Endothelial cell of umbilical vein (primary cell): ENCODE data around the gene TMEM139. TPM values are rescaled to one million over a fixed set of nuclear protein-coding genes. Genes with fewer than 3 reads are reported as not detected.

Experiments used
- BruUV-seq: library from RNA; stranded (reverse); fragments of 400-500 nt; replicated peaks from 2 replicates; lab custom pipeline; 2021; lab: Mats Ljungman, UMichigan
- CTCF ChIA-PET: fragments of 300-600, 350-600 bp; sonication (Branson Sonifier 250); formaldehyde crosslinking; loops from one replicate; lab custom pipeline; 2021; ENCODE audit warnings: antibody characterized with exemption, inconsistent platforms; lab: Charles Lee
- POLR2A ChIA-PET: fragments of 300-600, 350-600 bp; sonication (Branson Sonifier 250); formaldehyde crosslinking; loops from one replicate; lab custom pipeline; 2021; ENCODE audit warnings: antibody characterized with exemption, inconsistent platforms; lab: Charles Lee
- DNase-seq: peaks from one replicate; pipeline ENCODE4 v3.0.0-alpha.2; 2011; ENCODE audit warnings: low read depth, low spot score
- FAIRE-seq: peaks from 2 replicates; lab custom pipeline; 2011; peaks lifted over from hg19 to GRCh38; lab: Jason Lieb, UNC
- H2AFZ ChIP-seq: 2 replicates; pipeline ENCODE4 v1.6.0; 2012; ENCODE audit warnings: low read depth, low read length, control low read depth, inconsistent platforms
- H3K27ac ChIP-seq: 2 replicates; pipeline ENCODE4 v1.5.1; 2011; ENCODE audit warnings: low read depth, mild to moderate bottlenecking, control low read depth, low read length, moderate library complexity; ENCODE audit not compliant: insufficient read depth
- H3K27me3 ChIP-seq, 2 experiments: 2 replicates each; pipeline versions ENCODE4 v1.6.0 to v1.6.1; 2011; ENCODE audit warnings: low read length in 2 of 2, mixed read lengths in 1 of 2; ENCODE audit not compliant: control insufficient read depth in 2 of 2, insufficient read depth in 2 of 2
- H3K36me3 ChIP-seq, 2 experiments: 2 replicates in 1 of 2; 3 replicates in 1 of 2; pipeline ENCODE4 v1.5.1; 2011; ENCODE audit warnings: low read length in 2 of 2, mild to moderate bottlenecking in 1 of 2, moderate library complexity in 1 of 2; ENCODE audit not compliant: control insufficient read depth in 2 of 2, insufficient read depth in 2 of 2; ENCODE audit errors: extremely low read depth in 1 of 2
- H3K4me1 ChIP-seq: 3 replicates; pipeline ENCODE4 v1.5.1; 2011; ENCODE audit warnings: mild to moderate bottlenecking, low read length; ENCODE audit not compliant: control insufficient read depth, insufficient read depth; ENCODE audit errors: extremely low read depth
- H3K4me2 ChIP-seq: 2 replicates; pipeline ENCODE4 v1.6.1; 2011; ENCODE audit warnings: low read length, control low read depth, mixed read lengths; ENCODE audit not compliant: insufficient read depth
- H3K4me3 ChIP-seq, 3 experiments: fragments of 200-600 bp in 1 of 3; sonication (generic), shearing (Covaris generic) in 1 of 3; replicated peaks in 1 of 3; 2 replicates each; pipeline ENCODE4 v1.5.1; 2011 to 2016; ENCODE audit warnings: control low read depth in 3 of 3, low read length in 3 of 3, mild to moderate bottlenecking in 2 of 3, inconsistent platforms in 1 of 3, low read depth in 1 of 3, moderate library complexity in 1 of 3; ENCODE audit not compliant: insufficient read depth in 1 of 3
- H3K79me2 ChIP-seq: 2 replicates; pipeline ENCODE4 v1.6.0; 2012; ENCODE audit warnings: low read length, inconsistent platforms; ENCODE audit not compliant: control insufficient read depth, insufficient read depth
- H3K9ac ChIP-seq: replicated peaks from 2 replicates; pipeline ENCODE3; 2011; ENCODE audit warnings: low read length, control low read depth; ENCODE audit not compliant: insufficient read depth; ENCODE audit errors: extremely low read depth
- H3K9me1 ChIP-seq: replicated peaks from 3 replicates; pipeline ENCODE4 v1.6.0; 2011; ENCODE audit warnings: mild to moderate bottlenecking, low read length; ENCODE audit not compliant: control insufficient read depth, insufficient read depth; ENCODE audit errors: extremely low read depth
- H3K9me3 ChIP-seq: replicated peaks from 2 replicates; pipeline ENCODE4 v1.5.1; 2012; ENCODE audit warnings: low read length, inconsistent platforms; ENCODE audit not compliant: control insufficient read depth, insufficient read depth
- H4K20me1 ChIP-seq: replicated peaks from 2 replicates; pipeline ENCODE3; 2011; ENCODE audit warnings: mild to moderate bottlenecking, low read length; ENCODE audit not compliant: control insufficient read depth, insufficient read depth; ENCODE audit errors: extremely low read depth
- EZH2 ChIP-seq: IDR thresholded peaks from 2 replicates; pipeline ENCODE4 v1.6.1; 2012; ENCODE audit warnings: borderline replicate concordance, low read depth, mild to moderate bottlenecking, moderate library complexity, low read length, inconsistent platforms; ENCODE audit not compliant: severe bottlenecking
- FOS ChIP-seq: IDR thresholded peaks from 2 replicates; pipeline ENCODE4 v1.6.1; 2011; ENCODE audit warnings: mild to moderate bottlenecking, low read length, moderate library complexity, borderline replicate concordance; ENCODE audit not compliant: insufficient read depth
- GATA2 ChIP-seq: IDR thresholded peaks from 2 replicates; pipeline ENCODE4 v1.7.0; 2011; ENCODE audit warnings: low read depth, mild to moderate bottlenecking, moderate library complexity, mixed read lengths, low read length; ENCODE audit not compliant: insufficient read length, insufficient read depth
- JUN ChIP-seq: IDR thresholded peaks from 2 replicates; pipeline ENCODE4 v1.6.1; 2011; ENCODE audit warnings: borderline replicate concordance, low read depth; ENCODE audit not compliant: insufficient read length, insufficient read depth
- MYC ChIP-seq: IDR thresholded peaks from one replicate; pipeline ENCODE4 v1.6.1; 2011; ENCODE audit warnings: mild to moderate bottlenecking, low read depth, low read length
- POLR2A ChIP-seq: IDR thresholded peaks from 2 replicates; pipeline ENCODE4 v1.6.1; 2012; ENCODE audit warnings: low read depth, mild to moderate bottlenecking, control low read depth, low read length
- POLR2AphosphoS5 ChIP-seq: IDR thresholded peaks from 2 replicates; pipeline ENCODE4 v1.6.1; 2012; ENCODE audit warnings: low read depth, mild to moderate bottlenecking, control low read depth, low read length, moderate library complexity; ENCODE audit not compliant: insufficient read depth
- dilution Hi-C: fragments of 300-500 bp; cut with MboI; formaldehyde crosslinking; loops from one replicate; pipeline ENCODE4 v1.15.0; 2019; ENCODE audit warnings: low sequenced_read_pairs; ENCODE audit not compliant: extremely low pct_ligation_motif_present
- intact Hi-C: fragments of 100-400 bp; cut with micrococcal nuclease; formaldehyde crosslinking; loops from one replicate; pipeline ENCODE4 v1.10.0; 2022
- polyA plus RNA-seq, 4 experiments: library from polyadenylated mRNA; depleted of rRNA in 3 of 4; stranded (reverse) in 3 of 4; unstranded in 1 of 4; fragments of >200 nt; gene quantifications; 2 replicates each; pipeline versions ENCODE4 v1.2.1 to v1.2.3, GENCODE V29; 2011 to 2012; ENCODE audit warnings: missing spikeins in 1 of 4
- total RNA-seq: library from RNA; stranded (reverse); gene quantifications from 2 replicates; pipeline ENCODE4 v1.2.3, GENCODE V29; 2021
- TF ChIP-seq, protein P1 (sequence below), 2 donors: IDR thresholded peaks; 1 replicate in 1 of 2; 2 replicates in 1 of 2; pipeline ENCODE4 v1.5.1; 2011; ENCODE audit warnings: low read length in 2 of 2, mild to moderate bottlenecking in 2 of 2, moderate library complexity in 2 of 2, control low read depth in 1 of 2, inconsistent platforms in 1 of 2, low read depth in 1 of 2; ENCODE audit not compliant: insufficient read depth in 1 of 2; ENCODE audit errors: extremely low read depth in 1 of 2
- TF ChIP-seq, protein P2 (sequence below): IDR thresholded peaks from 2 replicates; pipeline ENCODE4 v1.6.1; 2011; ENCODE audit not compliant: insufficient read depth, insufficient read length

Gene TMEM139
- total and polyA plus RNA-seq, 2 donors (not counting 3 experiments of a cell fraction or from before 2014, with no cell fraction given) = 0.37 TPM; not detected in 1

- BruUV-seq = no TSS peak
- TF ChIP-seq GATA2 (no peak), POLR2AphosphoS5 (no peak), POLR2A (no peak), FOS (no peak), EZH2 (no peak)
- TF ChIP-seq, protein P1, sequence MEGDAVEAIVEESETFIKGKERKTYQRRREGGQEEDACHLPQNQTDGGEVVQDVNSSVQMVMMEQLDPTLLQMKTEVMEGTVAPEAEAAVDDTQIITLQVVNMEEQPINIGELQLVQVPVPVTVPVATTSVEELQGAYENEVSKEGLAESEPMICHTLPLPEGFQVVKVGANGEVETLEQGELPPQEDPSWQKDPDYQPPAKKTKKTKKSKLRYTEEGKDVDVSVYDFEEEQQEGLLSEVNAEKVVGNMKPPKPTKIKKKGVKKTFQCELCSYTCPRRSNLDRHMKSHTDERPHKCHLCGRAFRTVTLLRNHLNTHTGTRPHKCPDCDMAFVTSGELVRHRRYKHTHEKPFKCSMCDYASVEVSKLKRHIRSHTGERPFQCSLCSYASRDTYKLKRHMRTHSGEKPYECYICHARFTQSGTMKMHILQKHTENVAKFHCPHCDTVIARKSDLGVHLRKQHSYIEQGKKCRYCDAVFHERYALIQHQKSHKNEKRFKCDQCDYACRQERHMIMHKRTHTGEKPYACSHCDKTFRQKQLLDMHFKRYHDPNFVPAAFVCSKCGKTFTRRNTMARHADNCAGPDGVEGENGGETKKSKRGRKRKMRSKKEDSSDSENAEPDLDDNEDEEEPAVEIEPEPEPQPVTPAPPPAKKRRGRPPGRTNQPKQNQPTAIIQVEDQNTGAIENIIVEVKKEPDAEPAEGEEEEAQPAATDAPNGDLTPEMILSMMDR (IDR thresholded peaks at IDR 0.05; ENCODE audit: extremely low read depth in 1 of 2, insufficient read depth in 1 of 2, low read depth in 1 of 2, low read length in 2 of 2) = no peak
- Histone ChIP-seq H3K4me1 (no peaks in the 10 kb centered on the region), H3K9me3 (no peaks in the 10 kb centered on the region), H3K4me2 (no peak overlapping the region), H3K27ac (no peak overlapping the region), H3K9me1 (no peaks in the 10 kb centered on the region), H3K79me2 (no peaks in the 10 kb centered on the region), H3K36me3 (no peaks in the 10 kb centered on the region), H3K27me3 (peaks cover 0 to 1% of the 10 kb centered on the region in 2 experiments), H3K9ac (no peak overlapping the region), H2AFZ (no peak overlapping the region), H3K4me3 (no peak overlapping the region), H4K20me1 (no peaks in the 10 kb centered on the region)
- no peak for DNase-seq
- ChIA-PET POLR2A (no interaction called here), CTCF (interaction anchor here (2.2 kb wide), 1 partner anchor 19 kb away, joined by 6 read pairs; no protein-coding TSS in a partner anchor)
- intact Hi-C loops (no loop called here), dilution Hi-C loops (no loop called here)
- FAIRE-seq = no peak
Measured at GRCh38 chr7:143318661-143319060, 33.9 kb downstream of the TMEM139 start.

- H3K4me3 ChIP-seq = no peak overlapping the region
- CTCF ChIA-PET = interaction anchor here (1.0 kb wide), 1 partner anchor 9 kb away, joined by 3 read pairs; no protein-coding TSS in a partner anchor
- H3K4me1 ChIP-seq = no peaks in the 10 kb centered on the region
- no peak overlapping the region for H3K27ac ChIP-seq
- no peaks in the 10 kb centered on the region for H4K20me1 ChIP-seq
- no peaks in the 10 kb centered on the region for H3K9me3 ChIP-seq
- no peak overlapping the region for H2AFZ ChIP-seq
- POLR2A ChIA-PET = no interaction called here
- DNase-seq (no peak), FAIRE-seq (no peak)
- BruUV-seq = no TSS peak
- H3K9me1 ChIP-seq = no peaks in the 10 kb centered on the region
- no peak overlapping the region for H3K9ac ChIP-seq
- H3K36me3 ChIP-seq = no peaks in the 10 kb centered on the region
- TF ChIP-seq GATA2 = no peak
- no peak for TF ChIP-seq JUN
- no peak for TF ChIP-seq POLR2A
- no peak for TF ChIP-seq EZH2
- TF ChIP-seq, protein P2, sequence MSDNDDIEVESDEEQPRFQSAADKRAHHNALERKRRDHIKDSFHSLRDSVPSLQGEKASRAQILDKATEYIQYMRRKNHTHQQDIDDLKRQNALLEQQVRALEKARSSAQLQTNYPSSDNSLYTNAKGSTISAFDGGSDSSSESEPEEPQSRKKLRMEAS = no peak
- no peak for TF ChIP-seq MYC
- intact Hi-C loops (no loop called here), dilution Hi-C loops (no loop called here)
- no peaks in the 10 kb centered on the region for H3K79me2 ChIP-seq
- H3K27me3 ChIP-seq = peaks cover 0 to under 1% of the 10 kb centered on the region in 2 experiments
- no peak overlapping the region for H3K4me2 ChIP-seq
Measured at GRCh38 chr7:143320620-143321019, 35.9 kb downstream of the TMEM139 start.
